Ureter (tissue), 1 donor: Measurements from ENCODE around the gene MYLK. TPM values are rescaled to one million over a fixed set of nuclear protein-coding genes. Genes with fewer than 3 reads are reported as not detected.

Experiments used
- DNase-seq: peaks from one replicate; pipeline ENCODE4 v3.0.0-alpha.2; 2020; ENCODE audit warnings: low spot score
- total RNA-seq: library from RNA; stranded (reverse); gene quantifications from one replicate; pipeline ENCODE4 v1.2.4, GENCODE V29; 2023
- donor health status: DM: yes; HTN: yes; CAD: no.

The MYLK gene
- total RNA-seq, 1 donor from 2014 or later = 942 TPM

GRCh38 chr3:123793425-123793824 is 90.7 kb downstream of the MYLK start:
- no peak for DNase-seq

- no peak for DNase-seq
These were observed 91.5 kb downstream of the MYLK start for GRCh38 chr3:123792473-123793201.

DNA sequence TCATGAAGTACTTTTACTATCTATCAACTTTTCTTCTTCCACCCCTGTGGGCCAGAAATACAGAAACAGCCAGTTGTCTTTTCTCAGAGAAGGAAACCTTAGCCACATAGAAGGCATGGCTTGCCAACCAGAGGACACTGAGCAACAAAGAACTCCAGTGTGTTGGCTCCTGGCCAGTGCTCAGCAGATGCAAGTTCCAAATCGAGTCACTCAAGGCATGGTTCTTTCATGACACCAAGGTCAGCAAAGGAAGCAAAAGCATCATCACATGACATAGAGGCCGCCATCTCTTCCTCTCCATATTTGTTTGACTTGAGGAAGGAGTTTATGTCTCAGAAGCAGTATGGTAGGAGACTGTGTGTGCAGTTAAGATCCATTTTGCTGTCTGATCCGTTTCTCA is 92.2 kb downstream of the MYLK start:
- DNase-seq = no peak

- no peak for DNase-seq
These were observed 92.7 kb downstream of the MYLK start for GRCh38 chr3:123791417-123791816.

GRCh38 chr3:123791073-123791370 is 93.1 kb downstream of the MYLK start:
- DNase-seq = no peak

DNA sequence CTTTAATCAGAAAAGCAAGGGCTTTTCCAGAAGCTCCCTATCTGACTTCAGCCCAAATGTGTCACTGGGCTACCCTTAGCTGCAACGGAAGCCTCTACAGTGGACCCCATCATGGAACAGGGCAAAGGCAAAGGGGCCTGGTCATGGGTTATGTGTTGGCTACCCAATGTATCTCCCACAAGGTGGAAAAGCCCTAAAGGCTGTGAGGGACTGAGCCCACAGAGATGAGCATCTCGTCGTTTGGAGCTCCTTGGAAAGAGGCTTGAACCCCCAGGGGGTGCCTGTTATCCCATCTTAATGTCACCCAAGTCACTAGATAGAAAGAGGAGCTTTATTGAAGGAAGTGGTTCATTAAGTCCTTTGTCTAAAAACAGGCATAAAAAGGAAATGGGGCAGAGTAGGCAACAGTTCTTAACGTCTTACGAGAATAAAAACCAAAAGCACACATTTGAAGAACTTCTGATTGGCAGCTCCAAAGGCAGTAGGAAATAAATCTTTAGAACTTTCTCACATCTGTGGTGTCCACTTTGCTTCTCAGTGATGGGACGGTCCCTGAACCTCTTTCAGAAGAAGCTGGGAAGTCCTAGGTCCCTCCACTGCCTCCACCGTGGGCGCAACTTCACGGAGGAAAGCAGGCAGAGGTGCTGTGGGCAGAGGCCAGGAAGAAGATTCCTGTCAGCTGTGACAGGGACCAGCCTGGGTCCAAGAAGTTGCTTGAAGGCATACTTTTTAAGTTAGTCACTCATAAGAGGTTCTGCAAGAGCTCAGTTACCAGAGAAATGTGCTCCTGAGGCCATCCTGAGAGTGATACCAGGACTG is 93.7 kb downstream of the MYLK start:
- DNase-seq = no peak

DNA sequence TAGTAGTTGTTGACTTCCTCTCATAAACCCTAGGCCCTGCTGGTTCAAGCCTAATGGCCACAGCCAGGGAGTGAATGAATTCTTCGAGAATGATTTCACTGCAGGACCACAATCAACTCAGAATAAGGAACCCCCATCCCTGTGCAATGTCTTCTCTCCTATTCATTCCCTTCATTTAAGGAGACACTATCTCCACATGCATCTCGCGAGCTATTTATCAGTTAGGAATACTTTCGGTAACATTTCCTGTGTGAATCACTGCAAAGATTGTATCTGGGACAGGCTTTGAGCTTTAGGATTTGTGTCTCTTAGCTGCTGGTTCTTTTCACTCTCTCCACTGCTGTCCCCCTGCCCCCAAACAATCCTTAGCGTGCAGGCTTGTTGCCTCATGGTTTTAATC is 94.4 kb downstream of the MYLK start:
- DNase-seq = no peak

- DNase-seq = no peak
These were observed 95.0 kb downstream of the MYLK start for GRCh38 chr3:123789160-123789559.

DNA sequence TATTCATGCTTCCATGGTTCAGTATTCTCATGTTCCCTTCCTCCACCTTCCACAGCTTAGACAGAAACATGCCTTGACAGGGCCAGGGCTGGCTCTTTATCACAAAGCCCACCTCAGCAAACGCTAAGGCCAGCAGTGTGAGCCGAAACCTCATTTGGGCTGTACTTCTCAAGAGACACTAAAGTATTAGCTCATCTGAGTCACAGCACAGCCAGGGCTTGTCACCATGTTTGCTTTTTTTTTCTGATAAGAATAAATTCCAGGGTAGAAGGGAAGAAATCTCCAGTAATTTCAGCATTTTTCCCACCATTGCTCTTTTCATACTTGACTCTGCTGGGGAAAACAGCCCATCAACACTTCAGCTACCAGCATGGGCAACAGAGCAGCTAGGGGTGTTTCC is 95.4 kb downstream of the MYLK start:
- DNase-seq = no peak

GRCh38 chr3:123787133-123787532 is 97.0 kb downstream of the MYLK start:
- no peak for DNase-seq

- no peak for DNase-seq
These were observed 98.5 kb downstream of the MYLK start for GRCh38 chr3:123785602-123786001.

GRCh38 chr3:123783811-123784210 is 100.3 kb downstream of the MYLK start:
- DNase-seq = no peak

GRCh38 chr3:123783050-123783689 is 101.0 kb downstream of the MYLK start:
- no peak for DNase-seq

- DNase-seq = no peak
These were observed 101.6 kb downstream of the MYLK start for GRCh38 chr3:123782488-123782887.

DNA sequence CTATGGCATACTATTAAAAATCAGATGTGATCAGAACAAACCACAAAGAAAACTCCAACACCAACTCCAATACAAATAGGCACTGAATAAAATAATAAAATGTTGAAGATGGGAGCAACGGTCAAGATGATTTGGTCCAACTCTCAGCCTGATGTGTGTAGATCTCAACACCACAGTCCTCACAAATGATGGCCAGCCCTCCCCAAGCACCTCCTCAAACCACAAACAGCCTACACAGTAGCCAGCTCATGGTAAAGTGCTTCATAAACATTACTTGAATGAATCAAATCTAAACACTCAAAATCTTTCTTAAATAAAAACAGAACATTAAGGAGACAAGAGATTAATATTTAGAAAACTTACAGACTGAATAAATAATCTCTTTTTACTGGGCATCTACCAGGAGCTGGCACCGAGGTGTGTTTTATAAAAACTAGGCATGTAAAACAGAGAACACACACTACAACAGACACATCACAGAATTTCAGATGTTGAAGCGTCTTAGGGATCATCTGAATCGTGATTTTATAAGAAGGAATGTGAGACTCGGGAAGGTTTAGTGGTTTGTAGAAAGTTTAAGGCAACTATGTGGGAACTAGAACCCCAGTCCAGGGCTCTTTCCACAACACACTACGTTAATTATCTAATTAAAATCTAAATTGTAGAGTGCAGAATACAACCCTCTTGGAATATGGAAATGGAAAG is 102.4 kb downstream of the MYLK start:
- no peak for DNase-seq

DNA sequence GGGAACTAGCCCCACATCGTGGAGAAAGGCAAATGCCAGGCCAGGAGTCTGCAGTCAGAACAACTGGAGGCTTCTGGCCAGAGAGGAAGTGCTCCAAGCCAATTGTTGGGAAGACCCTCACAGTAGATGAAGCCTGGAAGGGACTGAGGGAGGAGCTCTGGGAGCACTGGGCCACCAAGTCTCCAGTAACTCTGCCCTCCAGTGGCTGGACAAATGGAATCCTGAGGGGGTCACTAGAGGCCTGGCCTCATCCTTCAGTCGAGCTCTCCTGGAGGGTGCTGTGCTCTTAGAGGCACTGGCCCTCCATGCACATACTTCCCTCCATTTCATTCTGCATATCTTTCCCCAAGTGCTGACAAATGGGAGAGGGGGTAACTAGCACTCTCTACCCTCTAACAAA is 103.0 kb downstream of the MYLK start:
- no peak for DNase-seq

DNA sequence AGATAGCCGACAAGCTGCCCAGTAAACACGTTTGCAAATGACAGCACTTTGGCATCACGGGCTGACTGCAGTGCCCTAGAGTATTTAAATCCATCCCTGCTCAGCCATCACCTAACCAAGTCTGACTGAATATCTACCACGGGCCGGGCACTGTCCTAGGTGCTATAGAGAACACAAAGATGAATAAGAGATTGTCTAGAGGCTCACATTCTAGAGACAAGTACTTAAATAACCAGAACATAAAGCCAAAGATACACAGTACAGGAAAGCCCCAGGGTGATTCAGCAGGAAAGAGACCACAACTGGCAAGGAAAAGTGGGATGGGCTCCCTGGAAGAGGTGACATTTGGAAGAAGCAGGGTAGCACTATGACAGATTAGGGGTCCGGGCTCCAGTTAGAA is 103.5 kb downstream of the MYLK start:
- DNase-seq = no peak

DNA sequence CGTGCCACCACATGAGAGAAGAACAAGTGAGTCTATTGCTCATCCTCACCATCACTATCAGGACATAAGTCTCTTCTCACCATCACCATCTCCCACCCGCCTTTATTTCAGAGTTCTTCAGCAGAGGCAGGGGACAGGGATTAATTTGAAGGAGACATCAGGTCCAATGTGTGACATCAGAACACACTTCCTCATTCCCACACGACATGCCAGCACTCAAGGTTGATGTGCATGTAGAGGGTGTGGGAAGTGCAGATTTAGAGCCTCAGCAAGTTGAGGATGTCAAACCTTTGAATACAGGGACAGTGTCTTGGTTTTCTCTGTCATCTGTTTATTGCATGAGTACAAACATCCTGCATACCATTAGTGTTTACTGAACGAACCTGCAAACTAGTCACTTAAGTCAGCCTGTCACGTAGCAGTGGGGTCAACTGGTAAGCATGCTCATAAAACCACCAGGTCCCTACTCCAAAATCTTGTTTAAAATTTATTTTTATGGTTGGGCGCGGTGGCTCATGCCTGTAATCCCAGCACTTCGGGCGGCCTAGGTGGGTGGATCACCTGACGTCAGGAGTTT is 104.4 kb downstream of the MYLK start:
- DNase-seq = no peak

DNA sequence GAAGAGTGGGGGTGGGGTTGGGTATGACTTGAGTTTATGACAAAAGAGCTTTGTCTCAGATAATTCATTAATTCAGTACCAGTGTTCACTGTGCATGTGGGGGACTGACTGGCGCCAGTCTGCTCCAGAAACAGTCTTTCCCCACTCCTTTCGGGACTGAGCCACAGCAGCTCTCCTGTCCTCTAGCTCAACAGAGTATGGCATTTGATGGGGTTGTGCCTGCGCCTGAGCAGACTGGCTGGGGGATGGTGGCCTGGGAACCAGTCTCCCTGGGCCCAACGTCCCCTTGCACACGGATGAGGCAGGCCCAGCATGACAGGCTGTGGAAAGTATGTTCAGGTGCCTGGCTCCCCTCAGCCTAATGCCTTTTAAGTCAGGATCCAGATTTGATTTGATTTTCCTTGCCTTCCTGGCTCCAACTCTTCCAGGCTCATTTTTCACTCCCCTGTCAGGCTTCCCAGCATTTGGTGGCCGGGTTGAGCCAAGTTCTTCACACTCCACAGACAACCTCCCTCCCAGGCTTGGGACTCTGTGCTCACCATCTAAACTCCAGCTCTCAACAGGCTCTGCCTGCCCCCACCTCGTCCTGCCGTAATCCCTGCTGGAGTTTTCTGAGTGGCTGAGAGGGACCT is 105.0 kb downstream of the MYLK start:
- no peak for DNase-seq

GRCh38 chr3:123778525-123778924 is 105.6 kb downstream of the MYLK start:
- DNase-seq = no peak

DNA sequence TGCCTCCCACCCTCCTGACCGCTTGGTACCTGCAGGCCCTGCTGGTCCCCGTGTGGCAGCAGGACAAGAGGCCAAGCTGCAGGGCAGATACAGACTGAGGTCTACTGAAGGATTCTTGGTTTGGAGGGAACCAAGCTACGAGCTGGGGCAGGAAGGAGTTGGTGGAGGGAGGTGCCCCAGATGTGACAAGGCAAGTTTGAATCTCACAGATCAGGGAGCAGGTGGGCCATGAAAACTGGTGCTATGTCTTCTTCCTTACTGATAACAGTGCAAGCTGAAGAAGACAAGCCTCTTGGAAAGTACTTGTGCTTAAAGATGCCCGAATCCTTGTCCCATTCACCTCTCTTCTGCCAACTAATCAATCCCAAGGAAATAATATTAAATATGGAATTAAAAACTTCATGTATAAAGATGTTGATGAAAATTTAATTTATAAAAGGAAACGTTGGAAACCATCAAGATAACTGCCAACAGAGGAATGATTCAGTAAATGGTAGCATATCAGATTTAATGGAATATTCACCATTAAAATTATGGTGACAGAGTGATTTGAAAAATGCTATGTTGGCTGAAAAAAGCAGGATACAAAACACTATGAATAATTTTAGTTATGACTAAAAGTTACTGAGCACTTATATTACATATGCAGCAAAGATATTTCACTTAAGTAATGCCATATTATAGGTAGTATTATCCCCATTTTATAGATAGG is 107.9 kb downstream of the MYLK start:
- no peak for DNase-seq
